HUES64 (cell line): ENCODE measurements around the gene PCYOX1L.

Source experiments
- H3K27ac ChIP-seq: 2 replicates; pipeline ENCODE4 v1.7.0; 2013; ENCODE audit warnings: low read depth, low read length, inconsistent platforms
- H3K27me3 ChIP-seq: 2 replicates; pipeline ENCODE4 v1.6.1; 2013; ENCODE audit warnings: mild to moderate bottlenecking, low read length; ENCODE audit not compliant: insufficient read depth
- H3K36me3 ChIP-seq: 2 replicates; pipeline ENCODE4 v1.6.1; 2013; ENCODE audit warnings: mild to moderate bottlenecking, low read length; ENCODE audit not compliant: insufficient read depth
- H3K4me1 ChIP-seq: 2 replicates; pipeline ENCODE4 v1.6.1; 2013; ENCODE audit warnings: mild to moderate bottlenecking, low read length, moderate library complexity; ENCODE audit not compliant: insufficient read depth
- H3K4me3 ChIP-seq: 2 replicates; pipeline ENCODE4 v1.5.1; 2013; ENCODE audit warnings: mild to moderate bottlenecking, low read length, moderate library complexity
- H3K9ac ChIP-seq: 2 replicates; pipeline ENCODE4 v1.6.1; 2013; ENCODE audit warnings: mild to moderate bottlenecking, low read depth, low read length
- H3K9me3 ChIP-seq: 2 replicates; pipeline ENCODE4 v1.6.1; 2013; ENCODE audit warnings: low read depth, low read length; ENCODE audit not compliant: insufficient read depth
- WGBS: fragments of 150-250, 120-280 bp; methylation state at CpG from one replicate; pipeline ENCODE4 v1.1.7; 2013; ENCODE audit warnings: missing lambda C conversion rate; 5-methylcytosine and 5-hydroxymethylcytosine counted together

The PCYOX1L gene

DNA sequence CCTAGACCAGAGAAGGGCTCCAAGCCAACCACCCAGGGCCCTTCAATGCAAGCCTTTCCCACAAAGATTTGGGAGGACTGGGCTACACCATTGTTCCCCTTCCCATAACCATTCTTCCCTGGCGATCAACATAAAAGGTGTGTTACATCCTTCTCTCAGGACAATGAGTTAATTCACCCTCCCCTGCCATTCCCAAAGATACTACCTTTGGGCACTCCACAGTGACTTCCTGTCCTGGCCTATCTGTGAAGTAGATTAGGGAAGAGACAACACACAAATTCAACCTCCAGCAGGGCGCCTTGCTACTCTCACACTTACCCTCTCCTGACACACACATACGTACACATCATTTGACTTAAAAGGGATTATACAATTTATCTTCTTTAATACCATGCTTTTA is 44.4 kb downstream of the PCYOX1L start:
- Histone ChIP-seq H3K27me3 (no peaks in the 10 kb centered on the region), H3K9me3 (no peaks in the 10 kb centered on the region), H3K27ac (no peak overlapping the region), H3K4me3 (no peak overlapping the region), H3K36me3 (no peaks in the 10 kb centered on the region), H3K9ac (no peak overlapping the region), H3K4me1 (peaks cover 7% of the 10 kb centered on the region; the same call in 1 of the 2 replicates)
- 86% methylated on average over 2 of the region's 3 CpGs for WGBS

DNA sequence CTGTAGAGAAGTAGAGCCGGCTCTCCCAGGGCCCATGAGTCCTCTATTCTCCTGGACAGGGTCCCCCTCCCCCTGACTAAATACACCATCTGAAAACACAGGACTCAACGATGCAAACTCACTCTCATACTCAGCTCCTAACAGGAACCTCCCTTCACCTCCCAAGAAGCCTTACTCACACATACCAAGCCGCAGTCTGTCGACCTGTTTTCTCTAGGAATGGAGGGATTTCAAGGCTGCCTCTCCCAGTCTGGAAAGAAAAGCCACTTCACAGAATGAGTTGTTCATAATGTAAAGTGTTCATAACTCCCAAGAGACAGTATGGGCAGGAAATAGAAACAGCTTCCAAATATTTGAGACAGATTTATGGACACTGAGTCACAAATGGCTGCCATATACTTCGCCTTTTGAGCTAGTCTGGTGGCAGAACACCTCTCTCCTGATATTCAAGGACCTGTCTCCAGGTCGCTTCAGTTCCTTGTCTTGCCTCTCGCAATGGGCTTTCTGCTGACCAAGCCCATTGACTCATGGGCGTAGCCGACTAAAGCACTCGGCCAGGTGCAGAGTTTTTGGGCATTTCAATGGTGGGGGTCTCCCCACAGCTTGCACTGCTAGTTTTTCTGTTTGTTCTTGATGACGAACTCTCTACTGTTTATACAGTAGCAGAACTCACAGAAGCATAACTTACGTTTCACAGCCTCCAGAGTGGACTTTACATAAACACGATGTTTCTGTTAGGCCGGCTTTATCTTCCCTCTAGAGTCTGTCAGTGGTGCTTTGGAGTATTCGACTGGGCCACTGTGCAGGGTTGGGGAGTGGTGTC is 46.3 kb downstream of the PCYOX1L start:
- Histone ChIP-seq H3K27me3 (no peaks in the 10 kb centered on the region), H3K9me3 (no peaks in the 10 kb centered on the region), H3K4me3 (no peak overlapping the region), H3K27ac (no peak overlapping the region), H3K4me1 (peaks cover 8% of the 10 kb centered on the region; the same call in 1 of the 2 replicates), H3K9ac (no peak overlapping the region), H3K36me3 (no peaks in the 10 kb centered on the region)
- WGBS = 79% methylated on average over 15 of the region's 15 CpGs

DNA sequence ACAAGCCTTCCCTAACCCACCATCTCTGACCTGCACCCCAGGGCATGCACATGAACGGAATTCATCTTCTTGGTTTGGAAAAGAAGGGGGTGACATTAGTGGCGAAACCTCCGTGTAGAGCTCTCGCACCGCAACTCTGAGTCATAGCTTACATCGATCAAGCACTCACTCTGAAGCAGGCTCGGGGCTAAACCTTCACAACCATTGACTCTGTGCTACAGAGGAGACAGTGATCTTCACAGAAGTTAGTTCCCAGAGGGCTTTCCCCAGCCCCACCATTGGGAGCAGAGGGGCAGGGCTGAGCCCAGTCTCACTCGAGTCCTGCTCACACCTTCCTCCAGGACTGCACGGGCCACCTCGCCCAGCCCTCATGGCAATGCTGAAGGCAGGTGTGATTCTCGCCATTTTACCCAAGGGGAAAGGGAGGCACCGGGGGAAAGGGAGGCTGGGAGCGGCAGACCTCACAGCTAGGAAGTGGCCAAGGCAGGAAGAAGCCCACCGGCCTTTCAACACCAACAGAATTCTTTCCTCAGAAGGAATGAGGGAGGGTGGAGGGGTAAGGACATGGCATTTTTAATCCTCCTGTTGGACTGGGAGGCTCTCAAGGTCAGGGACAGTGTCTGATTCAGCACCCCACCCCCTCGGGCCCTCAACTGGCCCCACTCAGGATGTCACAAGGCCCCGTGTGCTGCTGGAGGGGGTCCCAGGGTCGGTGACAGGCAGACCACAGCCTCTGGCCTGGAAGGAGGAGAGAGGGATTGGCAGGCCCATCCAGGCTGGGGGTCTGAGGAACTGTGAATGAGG is 47.1 kb downstream of the PCYOX1L start:
- H3K27ac ChIP-seq = no peak overlapping the region
- no peak overlapping the region for H3K9ac ChIP-seq
- no peak overlapping the region for H3K4me3 ChIP-seq
- H3K36me3 ChIP-seq = no peaks in the 10 kb centered on the region
- H3K4me1 ChIP-seq = peaks cover 16% of the 10 kb centered on the region
- H3K27me3 ChIP-seq = no peaks in the 10 kb centered on the region
- 74% methylated on average over 16 of the region's 17 CpGs for WGBS
- H3K9me3 ChIP-seq = no peaks in the 10 kb centered on the region

DNA sequence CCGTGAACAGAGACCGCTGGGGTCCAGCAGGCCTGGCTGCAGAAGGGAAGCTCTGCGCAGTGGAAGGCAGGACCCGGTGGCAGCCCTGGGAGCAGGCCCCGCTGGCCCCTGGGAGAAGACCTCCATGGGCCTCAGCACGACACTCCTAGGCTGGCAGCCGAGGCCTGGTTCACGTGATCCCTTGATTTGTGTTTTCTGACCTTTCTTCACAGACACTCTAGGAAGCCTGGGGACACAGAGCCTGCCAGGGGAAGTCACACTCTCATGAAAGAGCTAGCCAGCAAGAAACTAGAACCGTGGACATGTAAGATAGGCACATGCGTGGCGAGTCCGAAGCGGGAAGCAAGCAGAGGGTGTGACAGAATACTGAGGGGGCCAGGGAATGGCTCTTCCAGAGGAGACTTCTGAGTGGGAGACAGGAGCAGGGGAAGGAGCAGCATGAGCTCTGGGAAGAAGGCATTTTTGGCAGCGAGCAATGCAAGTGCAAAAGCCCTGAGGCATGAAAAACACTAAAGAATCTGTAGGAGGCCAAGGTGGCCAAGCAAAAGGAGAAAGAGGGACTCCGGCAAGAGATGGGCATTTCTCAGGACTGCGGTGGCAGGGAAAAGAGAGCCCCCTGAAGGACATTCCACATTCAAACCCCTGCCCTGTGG is 47.8 kb downstream of the PCYOX1L start:
- H3K9me3 ChIP-seq = no peaks in the 10 kb centered on the region
- no peaks in the 10 kb centered on the region for H3K36me3 ChIP-seq
- no peaks in the 10 kb centered on the region for H3K27me3 ChIP-seq
- WGBS = 82% methylated on average over 16 of the region's 16 CpGs
- no peak overlapping the region for H3K9ac ChIP-seq
- H3K4me3 ChIP-seq = no peak overlapping the region
- H3K4me1 ChIP-seq = peaks cover 20% of the 10 kb centered on the region
- H3K27ac ChIP-seq = no peak overlapping the region; the same call in 1 of the 2 replicates

DNA sequence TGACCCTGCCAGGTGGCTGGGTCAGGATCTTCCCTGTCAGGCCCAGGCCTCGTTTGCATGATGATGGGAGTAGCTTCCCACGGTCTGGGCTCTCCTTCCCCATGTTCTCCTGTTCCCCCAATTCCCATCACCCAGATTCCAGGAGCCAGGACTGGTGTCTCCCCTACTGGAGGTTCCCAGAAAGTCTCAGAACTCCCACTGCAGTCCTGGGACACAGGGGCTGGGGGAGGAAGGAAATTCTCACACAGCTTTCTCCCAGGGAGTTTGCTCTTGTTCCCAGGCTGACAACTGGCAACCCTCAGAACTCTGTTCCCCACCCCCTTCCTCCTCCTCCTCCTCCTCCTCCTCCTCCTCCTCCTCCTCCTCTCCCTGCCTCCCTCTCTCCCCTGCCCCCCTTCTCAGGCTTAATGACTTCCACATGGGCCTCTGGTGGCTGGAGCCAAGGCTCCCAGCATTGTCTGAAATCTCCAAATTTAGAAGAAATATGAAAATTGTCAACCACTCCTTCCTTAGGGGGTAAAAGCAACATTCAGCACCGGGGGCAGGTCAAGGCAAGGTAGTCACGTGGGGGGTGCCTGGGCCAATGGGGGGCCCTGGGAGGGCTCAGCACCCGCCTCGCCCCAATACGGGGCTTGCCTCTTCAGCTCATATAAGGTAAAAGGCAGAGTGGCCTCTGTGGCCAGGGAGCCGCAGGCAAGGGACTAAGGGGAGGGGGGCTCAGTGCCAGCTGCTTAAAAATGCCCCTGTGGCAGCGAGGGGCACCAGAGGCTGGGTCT is 48.5 kb downstream of the PCYOX1L start:
- 53% methylated on average over 8 of the region's 9 CpGs for WGBS

DNA sequence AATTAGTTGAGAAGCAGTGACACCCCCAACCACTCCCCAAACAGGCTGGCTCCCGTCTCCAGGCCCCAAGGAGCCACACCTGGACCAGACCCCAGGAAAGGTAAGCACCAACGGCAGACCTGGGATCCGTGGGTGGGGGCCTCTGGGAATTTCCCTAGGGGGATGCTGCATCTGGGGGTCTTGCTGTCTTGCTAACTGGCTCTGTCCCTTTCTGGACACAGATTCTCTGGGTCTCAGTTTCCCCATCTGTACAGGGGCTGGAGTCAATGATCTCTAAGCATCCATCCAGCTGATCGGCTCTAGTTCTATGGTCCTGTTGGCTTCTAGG is 49.1 kb downstream of the PCYOX1L start:
- Histone ChIP-seq H3K27ac (no peak overlapping the region), H3K4me1 (peaks cover 23% of the 10 kb centered on the region), H3K36me3 (no peaks in the 10 kb centered on the region), H3K27me3 (no peaks in the 10 kb centered on the region), H3K9me3 (no peaks in the 10 kb centered on the region), H3K4me3 (no peak overlapping the region; the same call in 1 of the 2 replicates), H3K9ac (no peak overlapping the region)
- WGBS = 85% methylated on average over 4 of the region's 4 CpGs

More for the DNA sequence above, 48.5 kb downstream of the PCYOX1L start:
- peak overlapping the region; percentile 36; the same call in 1 of the 2 replicates for H3K27ac ChIP-seq
- H3K4me1 ChIP-seq = peaks cover 23% of the 10 kb centered on the region
- H3K4me3 ChIP-seq = no peak overlapping the region
- H3K9ac ChIP-seq = no peak overlapping the region
- H3K9me3 ChIP-seq = no peaks in the 10 kb centered on the region
- H3K36me3 ChIP-seq = no peaks in the 10 kb centered on the region
- H3K27me3 ChIP-seq = no peaks in the 10 kb centered on the region

DNA sequence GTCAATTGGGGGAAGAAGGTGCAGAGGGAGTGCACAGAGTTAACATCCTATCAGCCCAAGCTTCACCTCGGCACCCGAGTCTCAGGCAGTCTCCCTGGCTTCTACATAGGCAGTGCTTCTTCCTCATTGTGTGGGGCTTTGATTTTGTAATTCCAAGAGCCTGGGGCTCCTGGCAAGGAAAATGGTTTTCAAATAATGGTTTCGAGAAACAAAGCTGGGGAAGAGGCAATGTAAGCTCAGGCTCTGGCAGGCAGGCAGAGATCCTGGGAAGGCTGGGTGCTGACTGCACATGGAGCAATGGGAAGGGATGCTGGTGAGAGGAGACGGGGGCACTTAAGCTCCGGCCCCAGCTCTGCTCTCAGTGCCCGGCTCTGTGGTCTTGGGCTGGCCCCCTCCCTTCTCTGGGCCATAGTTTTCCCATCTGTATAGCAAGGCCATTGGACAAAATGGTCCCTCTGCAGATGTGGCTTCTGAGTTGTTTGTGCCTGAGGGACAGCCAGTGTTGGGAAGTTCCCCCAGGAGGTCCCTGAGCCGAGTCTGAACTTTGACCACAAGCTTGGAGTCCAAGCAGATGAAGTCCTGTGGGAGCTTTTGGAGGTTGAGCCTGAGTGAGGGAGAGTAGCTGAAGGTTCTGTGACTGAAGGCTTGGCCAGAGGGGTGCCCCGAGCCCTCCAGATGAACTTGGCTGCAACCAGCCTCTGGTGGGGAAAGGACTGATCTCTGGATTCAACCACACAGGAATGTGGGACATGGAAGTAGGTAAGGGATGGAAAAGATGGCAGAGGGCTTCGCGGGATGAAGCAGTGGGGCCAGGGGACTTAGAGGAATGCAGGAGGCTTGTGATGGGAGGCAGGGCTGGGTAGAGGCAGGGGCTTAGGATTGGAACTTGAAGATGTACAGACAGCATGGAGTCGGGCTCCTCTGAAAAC is 49.7 kb downstream of the PCYOX1L start:
- H3K4me1 ChIP-seq = peaks cover 23% of the 10 kb centered on the region
- H3K27me3 ChIP-seq = no peaks in the 10 kb centered on the region
- H3K9me3 ChIP-seq = no peaks in the 10 kb centered on the region
- H3K9ac ChIP-seq = no peak overlapping the region
- WGBS = 90% methylated on average over 11 of the region's 11 CpGs
- H3K27ac ChIP-seq = no peak overlapping the region
- H3K36me3 ChIP-seq = no peaks in the 10 kb centered on the region
- H3K4me3 ChIP-seq = peak overlapping the region; percentile 12; the same call in 1 of the 2 replicates

DNA sequence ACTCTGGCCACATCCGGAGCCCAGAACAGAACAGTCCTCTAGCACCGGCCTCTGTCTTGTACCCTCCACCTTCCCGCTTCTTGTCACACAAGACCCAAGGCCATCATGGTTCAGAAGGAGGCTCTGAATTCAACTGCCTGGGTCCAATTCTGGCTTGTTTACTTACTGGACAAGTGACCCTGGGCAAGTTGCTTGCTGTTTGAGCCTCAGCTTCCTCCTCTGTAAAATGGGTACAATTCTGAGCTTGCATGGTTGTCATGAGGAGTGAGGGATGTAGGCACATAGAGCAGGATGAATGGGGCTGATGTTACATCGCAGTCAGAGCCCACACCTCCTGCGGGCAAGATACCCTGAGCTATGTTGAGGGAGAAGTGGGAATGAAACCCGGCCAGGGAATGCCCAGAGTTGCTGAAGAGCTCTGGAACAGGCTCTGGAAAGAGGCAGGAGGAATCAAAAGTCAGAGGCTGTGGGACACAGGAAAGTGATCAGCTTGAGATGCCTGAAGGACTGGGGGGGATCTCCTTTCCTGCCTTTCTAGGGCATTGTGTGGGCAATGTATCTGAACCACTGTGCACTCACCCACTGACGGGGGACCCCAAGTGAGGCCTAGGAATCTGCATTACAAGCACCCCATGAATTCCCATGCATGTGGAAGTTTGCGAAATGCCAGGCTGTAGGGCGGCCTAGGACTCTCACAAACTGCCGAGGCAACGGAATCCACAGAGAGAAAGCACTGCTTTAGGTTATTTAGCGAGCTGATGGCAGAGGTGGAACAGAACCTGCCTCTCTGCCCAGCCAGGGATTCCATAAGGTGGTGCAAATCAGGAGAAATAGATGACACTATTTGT is 50.6 kb downstream of the PCYOX1L start:
- H3K4me1 ChIP-seq = peaks cover 23% of the 10 kb centered on the region
- WGBS = 92% methylated on average over 12 of the region's 12 CpGs
- no peaks in the 10 kb centered on the region for H3K36me3 ChIP-seq
- H3K4me3 ChIP-seq = peak overlapping the region; percentile 12; the same call in 1 of the 2 replicates
- H3K27me3 ChIP-seq = no peaks in the 10 kb centered on the region
- no peak overlapping the region for H3K27ac ChIP-seq
- H3K9me3 ChIP-seq = no peaks in the 10 kb centered on the region
- no peak overlapping the region; the same call in 1 of the 2 replicates for H3K9ac ChIP-seq

DNA sequence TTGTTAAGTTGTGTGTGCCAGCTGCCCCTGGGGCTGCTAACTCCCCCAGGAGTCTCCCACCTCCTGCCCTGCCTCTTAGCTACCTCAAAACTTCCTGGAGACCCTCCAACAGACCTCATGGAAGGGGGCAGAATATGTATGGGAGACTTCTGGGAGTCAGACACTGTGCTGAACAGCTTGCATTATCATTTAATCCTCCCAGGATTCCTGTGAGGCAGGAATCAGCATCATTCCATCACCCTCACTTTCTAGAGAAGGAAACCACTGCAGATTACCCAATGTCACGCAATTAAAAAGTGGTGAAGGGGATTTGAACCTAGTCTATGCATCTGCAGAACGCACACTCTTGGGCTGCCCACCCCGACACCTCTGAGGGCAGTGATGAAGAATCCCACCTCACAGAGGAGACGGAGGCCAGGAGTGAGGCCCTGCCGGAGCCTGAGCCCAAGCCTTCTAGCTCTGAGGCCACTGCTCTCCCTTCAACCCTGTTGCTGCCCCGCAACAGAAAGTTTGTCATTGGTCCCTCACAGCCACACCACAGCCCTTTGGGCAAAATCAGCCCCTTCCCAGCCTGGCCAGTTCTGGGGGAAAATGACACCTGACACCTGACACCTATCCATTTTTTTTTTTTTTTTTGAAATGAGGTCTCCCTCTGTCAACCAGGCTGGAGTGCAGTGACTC is 51.6 kb downstream of the PCYOX1L start:
- whole genome bisulfite sequencing = 84% methylated on average over 6 of the region's 6 CpGs
- H3K36me3 ChIP-seq = no peaks in the 10 kb centered on the region

More for the DNA sequence above, 51.6 kb downstream of the PCYOX1L start:
- H3K27ac ChIP-seq = no peak overlapping the region
- H3K4me3 ChIP-seq = no peak overlapping the region
- no peak overlapping the region; the same call in 1 of the 2 replicates for H3K9ac ChIP-seq
- H3K4me1 ChIP-seq = peaks cover 23% of the 10 kb centered on the region
- H3K27me3 ChIP-seq = no peaks in the 10 kb centered on the region
- no peaks in the 10 kb centered on the region for H3K9me3 ChIP-seq
